Aorta (tissue), 5 donors: Measurements from ENCODE around the gene GALM. TPM values are rescaled to one million over a fixed set of nuclear protein-coding genes. Genes with fewer than 3 reads are reported as not detected.

Source experiments
- ATAC-seq: fragments of 200-7000 bp; cut with Tn5 transposase; one replicate; pipeline ENCODE4 v1.9.1; 2022; ENCODE audit warnings: moderate library complexity; ENCODE audit not compliant: low FRiP score
- DNase-seq, 2 donors: peaks; one replicate each; pipeline ENCODE4 v3.0.0-alpha.2; 2020
- H3K27ac ChIP-seq, 2 donors: one replicate each; pipeline ENCODE4 v1.5.1; 2013; ENCODE audit warnings: low read length in 2 of 2, mild to moderate bottlenecking in 2 of 2, moderate library complexity in 2 of 2, control low read depth in 1 of 2, inconsistent platforms in 1 of 2, low read depth in 1 of 2
- H3K27me3 ChIP-seq, 2 donors: one replicate each; pipeline ENCODE4 v1.6.1; 2013; ENCODE audit warnings: control low read depth in 1 of 2, low read length in 1 of 2, mild to moderate bottlenecking in 1 of 2, moderate library complexity in 1 of 2; ENCODE audit not compliant: insufficient read depth in 2 of 2, control insufficient read depth in 1 of 2
- H3K36me3 ChIP-seq, 2 donors: one replicate each; pipeline ENCODE4 v1.6.1; 2013; ENCODE audit warnings: control low read depth in 1 of 2, low read length in 1 of 2, mild to moderate bottlenecking in 1 of 2; ENCODE audit not compliant: insufficient read depth in 2 of 2, control insufficient read depth in 1 of 2
- H3K4me1 ChIP-seq, 2 donors: one replicate each; pipeline ENCODE4 v1.6.1; 2013; ENCODE audit warnings: low read length in 2 of 2, control low read depth in 1 of 2, mild to moderate bottlenecking in 1 of 2, moderate library complexity in 1 of 2; ENCODE audit not compliant: insufficient read depth in 2 of 2, control insufficient read depth in 1 of 2
- H3K4me3 ChIP-seq, 2 donors: one replicate each; pipeline ENCODE4 v1.5.1; 2013; ENCODE audit warnings: low read length in 2 of 2, control low read depth in 1 of 2, mild to moderate bottlenecking in 1 of 2
- H3K9me3 ChIP-seq: one replicate; pipeline ENCODE4 v1.6.1; 2013; ENCODE audit warnings: mild to moderate bottlenecking, low read length; ENCODE audit not compliant: control insufficient read depth
- WGBS, 2 donors: extraction: QIAGEN DNeasy Blood & Tissue Kit; methylation state at CpG; one replicate each; pipeline ENCODE4 v1.1.7; 2013; 5-methylcytosine and 5-hydroxymethylcytosine counted together
- intact Hi-C, 2 donors: fragments of 100-400 bp; cut with DNase I; formaldehyde crosslinking; loops; one replicate each; pipeline versions ENCODE4 v1.14.2 to v1.15.0; 2022
- long read RNA-seq, 2 donors: library from polyadenylated mRNA; unstranded; transcript quantifications; one replicate each; pipeline ENCODE4 v2.0.0, GENCODE V29; 2020 to 2021
- polyA plus RNA-seq, 2 donors: library from polyadenylated mRNA; stranded (reverse); fragments of 200-250 nt; gene quantifications; one replicate each; pipeline ENCODE4 v1.2.3, GENCODE V29; 2013
- total RNA-seq, 2 donors: library from RNA; stranded (reverse); fragmentation: NEBNext Ultra II Directional; extraction: Animal tissue kit (Norgen Biotek cat#: 25700); gene quantifications; one replicate each; pipeline ENCODE4 v1.2.1, GENCODE V29; 2021
- donor health status: healthy with polysubstance abuse.
- donor health status: Bipolar disorder and iron deficiency.
- donor health status: DM: no; HTN: no; CAD: no.
- donor health status: DM: no; HTN: no; CAD: no.
- donor health status: DM: yes; HTN: yes; CAD: no.

GALM gene
- total RNA-seq, result 10 to 100 TPM in 1 of 2 donors, 1 to 10 TPM in 1; 8.6 to 16.4 TPM
- polyA plus RNA-seq, result 10 to 100 TPM; 12.7 to 23.3 TPM
- long read RNA-seq, donor 1, transcript GALM-201 (7 exons, 2,484 nt), result major isoform, 122 of 136 reads
- long read RNA-seq, donor 1, partial matches to known transcripts, result 6 of 136 reads
- long read RNA-seq, donor 1, other reads (novel, unspliced or antisense), result 8 of 136 reads
- long read RNA-seq, donor 2, transcript GALM-201 (7 exons, 2,484 nt), result major isoform, 10 of 20 reads
- long read RNA-seq, donor 2, partial matches to known transcripts, result 3 of 20 reads
- long read RNA-seq, donor 2, other reads (novel, unspliced or antisense), result 7 of 20 reads

DNA sequence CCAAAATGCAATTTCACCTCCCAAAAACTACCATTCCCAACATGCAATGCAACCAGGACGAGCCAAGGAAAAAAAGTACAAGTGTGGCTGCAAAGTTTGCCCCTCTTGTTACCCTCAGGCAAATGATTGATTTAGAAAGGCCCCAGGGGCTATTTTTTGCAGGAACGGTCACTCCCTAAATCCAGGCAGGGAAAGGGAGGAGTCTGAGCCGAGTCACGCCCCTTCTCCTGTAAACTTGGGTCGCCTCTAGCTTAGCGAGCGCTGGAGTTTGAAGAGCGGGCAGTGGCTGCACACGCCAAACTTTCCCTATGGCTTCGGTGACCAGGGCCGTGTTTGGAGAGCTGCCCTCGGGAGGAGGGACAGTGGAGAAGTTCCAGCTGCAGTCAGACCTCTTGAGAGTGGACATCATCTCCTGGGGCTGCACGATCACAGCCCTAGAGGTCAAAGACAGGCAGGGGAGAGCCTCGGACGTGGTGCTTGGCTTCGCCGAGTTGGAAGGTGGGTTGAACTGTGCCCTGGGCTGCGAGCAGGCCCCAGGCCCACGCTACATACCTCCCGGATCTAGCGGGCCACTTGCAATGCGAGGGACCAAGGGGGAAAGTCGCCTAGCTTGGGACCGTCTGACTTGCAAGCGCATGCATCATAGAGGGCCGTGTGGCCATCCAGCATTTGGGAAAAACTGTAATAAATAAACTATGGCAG, at the start of gene GALM:
TSS of gene GALM (plus strand) at position 261 of the 702 bp plus-strand sequence. CDS start at position 309, 48 bp downstream.
- peak within 1 kb of the TSS; percentile 80 for H3K4me3 ChIP-seq
- H3K4me1 ChIP-seq, result peaks cover 0 to 6% of the 10 kb centered on the region in 2 donors
- DNase-seq (peak; percentile 91), ATAC-seq (peak; percentile 96)
- H3K27me3 ChIP-seq, result no peaks in the 10 kb centered on the region
- H3K9me3 ChIP-seq, result no peaks in the 10 kb centered on the region
- WGBS, 2 donors, result 1 to 2% methylated on average over 26 of the region's 26 CpGs
- no peaks in the 10 kb centered on the region for H3K36me3 ChIP-seq
- intact Hi-C loops, result loop anchor here (2.0 to 5.0 kb wide), 2 partner anchors 64 to 65 kb away; partner anchors contain the start of gene HNRNPLL (in 1 of the 2)
- peak within 1 kb of the TSS; percentile 18 to 74 for H3K27ac ChIP-seq

- ATAC-seq, result no peak
- H3K9me3 ChIP-seq, result no peaks in the 10 kb centered on the region
- no peak for DNase-seq
- intact Hi-C loops, result no loop called here
- no peak overlapping the region for H3K4me3 ChIP-seq
- no peak overlapping the region for H3K27ac ChIP-seq
- 90 to 96% methylated on average over 3 of the region's 3 CpGs for WGBS, 2 donors
- peaks cover 2 to 8% of the 10 kb centered on the region in 2 donors for H3K4me1 ChIP-seq
- H3K36me3 ChIP-seq, result no peaks in the 10 kb centered on the region
- no peaks in the 10 kb centered on the region for H3K27me3 ChIP-seq
Measured at GRCh38 chr2:38617301-38617700, 48.6 kb upstream of the GALM start.

- DNase-seq (no peak), ATAC-seq (peak; percentile 58)
- no peaks in the 10 kb centered on the region for H3K27me3 ChIP-seq
- H3K27ac ChIP-seq, result peak overlapping the region in 1 of 2 donors; percentile 94
- peak overlapping the region in 1 of 2 donors; percentile 26 for H3K4me3 ChIP-seq
- no peaks in the 10 kb centered on the region for H3K36me3 ChIP-seq
- H3K9me3 ChIP-seq, result no peaks in the 10 kb centered on the region
- WGBS, 2 donors, result 34% methylated on average over 4 of the region's 4 CpGs
- intact Hi-C loops, result no loop called here
- peaks cover 2 to 8% of the 10 kb centered on the region in 2 donors for H3K4me1 ChIP-seq
Measured at GRCh38 chr2:38619458-38620164, 46.3 kb upstream of the GALM start.

- peak; percentile 82 for ATAC-seq
- peak overlapping the region in 1 of 2 donors; percentile 26 for H3K4me3 ChIP-seq
Measured at GRCh38 chr2:38620282-38620977, 45.5 kb upstream of the GALM start.

DNA sequence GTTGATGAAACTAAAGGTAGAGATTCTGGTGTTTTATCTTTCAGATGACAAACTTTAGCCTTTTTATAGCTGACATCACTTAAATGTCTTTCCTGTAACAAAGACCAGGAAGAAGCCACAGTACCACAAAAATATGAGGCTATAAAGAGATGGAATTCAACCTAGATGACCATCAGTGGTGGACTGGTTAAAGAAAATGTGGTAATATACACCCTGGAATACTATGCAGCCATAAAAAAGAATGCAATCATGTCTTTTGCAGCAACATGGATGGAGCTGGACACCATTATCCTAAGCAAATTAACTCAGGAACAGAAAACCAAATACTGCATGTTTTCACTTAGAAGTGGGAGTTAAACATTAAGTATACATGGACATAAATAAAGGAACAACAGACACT, 44.9 kb upstream of the GALM start:
- H3K36me3 ChIP-seq, result no peaks in the 10 kb centered on the region
- no peak for ATAC-seq
- intact Hi-C loops, result no loop called here

More at GRCh38 chr2:38620282-38620977, 45.5 kb upstream of the GALM start:
- H3K36me3 ChIP-seq, result no peaks in the 10 kb centered on the region
- WGBS, 2 donors, result 13 to 15% methylated on average over 7 of the region's 7 CpGs
- no peaks in the 10 kb centered on the region for H3K9me3 ChIP-seq
- H3K27ac ChIP-seq, result no peak overlapping the region
- DNase-seq, result no peak
- intact Hi-C loops, result no loop called here
- H3K4me1 ChIP-seq, result peaks cover 2 to 8% of the 10 kb centered on the region in 2 donors
- H3K27me3 ChIP-seq, result no peaks in the 10 kb centered on the region

GRCh38 chr2:38622210-38622609, 43.7 kb upstream of the GALM start:
- DNase-seq (no peak), ATAC-seq (no peak)
- no peak overlapping the region for H3K27ac ChIP-seq
- no peak overlapping the region for H3K4me3 ChIP-seq
- WGBS, 2 donors, result 91 to 94% methylated on average over 3 of the region's 3 CpGs
- intact Hi-C loops, result no loop called here
- H3K4me1 ChIP-seq, result peaks cover 2 to 6% of the 10 kb centered on the region in 2 donors
- no peaks in the 10 kb centered on the region for H3K36me3 ChIP-seq
- H3K27me3 ChIP-seq, result no peaks in the 10 kb centered on the region
- H3K9me3 ChIP-seq, result no peaks in the 10 kb centered on the region

More for the DNA sequence above, 44.9 kb upstream of the GALM start:
- H3K4me1 ChIP-seq, result peaks cover 2 to 8% of the 10 kb centered on the region in 2 donors
- no peak overlapping the region for H3K27ac ChIP-seq
- no peak overlapping the region for H3K4me3 ChIP-seq
- H3K9me3 ChIP-seq, result no peaks in the 10 kb centered on the region
- no peaks in the 10 kb centered on the region for H3K27me3 ChIP-seq
- DNase-seq, result no peak

DNA sequence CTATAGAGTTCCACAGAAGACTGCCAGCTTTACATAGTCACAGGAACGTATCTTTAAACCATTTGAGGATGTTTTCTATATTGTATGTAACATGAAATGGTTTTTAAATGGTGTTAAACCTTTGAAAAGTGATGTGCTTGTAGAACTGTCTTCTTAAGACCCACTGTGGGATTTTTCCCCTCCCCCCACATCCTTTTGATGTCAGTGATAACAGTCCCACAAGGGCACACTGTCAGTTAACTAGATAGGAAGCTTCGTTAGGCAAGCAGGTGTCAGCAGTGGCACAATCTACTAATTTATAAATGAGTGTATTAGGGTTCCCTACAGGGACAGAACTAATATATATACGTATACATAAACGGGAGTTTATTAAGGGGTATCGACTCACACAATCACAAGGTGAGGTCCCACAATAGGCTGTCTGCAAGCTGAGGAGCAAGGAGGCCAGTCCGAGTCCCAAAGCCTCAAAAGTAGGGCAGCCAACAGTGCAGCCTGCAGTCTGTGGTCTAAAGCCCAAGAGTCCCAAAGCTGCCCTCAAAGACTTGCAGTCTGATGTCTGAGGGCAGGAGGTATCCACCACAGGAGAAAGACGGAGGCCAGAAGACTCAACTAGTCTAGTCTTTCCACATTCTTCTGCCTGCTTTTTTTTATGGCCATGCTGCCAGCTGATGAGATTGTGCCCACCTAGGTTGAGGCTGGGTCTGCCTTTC, 39.4 kb upstream of the GALM start:
- intact Hi-C loops, result no loop called here
- DNase-seq (no peak), ATAC-seq (no peak)
- Histone ChIP-seq H3K27ac (no peak overlapping the region), H3K4me3 (no peak overlapping the region), H3K36me3 (no peaks in the 10 kb centered on the region), H3K27me3 (no peaks in the 10 kb centered on the region), H3K4me1 (peaks cover 0 to 2% of the 10 kb centered on the region in 2 donors), H3K9me3 (no peaks in the 10 kb centered on the region)
- 90 to 95% methylated on average over 7 of the region's 7 CpGs for WGBS, 2 donors

DNA sequence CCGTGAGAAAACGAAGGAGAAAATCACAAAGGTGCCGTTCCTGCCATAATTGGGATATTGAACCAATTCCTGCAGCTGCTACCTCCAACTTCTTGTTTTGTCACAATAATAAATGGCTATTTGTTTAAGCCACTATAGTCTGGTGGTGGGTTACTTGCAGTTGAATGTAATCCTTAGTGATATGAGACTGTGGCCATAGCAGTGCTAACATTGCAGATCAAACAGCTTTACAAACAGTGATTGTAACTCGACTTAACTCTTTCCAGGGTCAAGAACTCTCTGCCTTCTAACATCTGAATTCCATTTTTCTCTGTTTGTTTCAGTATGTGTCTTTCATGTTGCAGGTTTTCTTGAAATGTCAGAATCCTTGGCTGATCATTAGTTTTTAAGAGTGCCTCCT, 38.5 kb upstream of the GALM start:
- WGBS, 2 donors, result 69 to 75% methylated on average over 4 of the region's 4 CpGs
- DNase-seq (no peak), ATAC-seq (no peak)
- intact Hi-C loops, result no loop called here
- Histone ChIP-seq H3K27me3 (no peaks in the 10 kb centered on the region), H3K36me3 (no peaks in the 10 kb centered on the region), H3K4me3 (no peak overlapping the region), H3K27ac (no peak overlapping the region), H3K4me1 (peaks cover 0 to 2% of the 10 kb centered on the region in 2 donors), H3K9me3 (no peaks in the 10 kb centered on the region)
